ENCODE measurements around the gene XYLT2.

GRCh38 chr17:50326831-50327364, 19.0 kb upstream of the XYLT2 start:
- TF ChIP-seq CTCF (IDR thresholded peaks at IDR 0.05; ENCODE audit: insufficient read depth, low read length) = no peak
- TF ChIP-seq SPI1 (IDR thresholded peaks at IDR 0.05; ENCODE audit: borderline replicate concordance, low read depth) = no peak
- TF ChIP-seq POLR2AphosphoS5 (IDR thresholded peaks at IDR 0.05; ENCODE audit: low read depth) = no peak

All from HL-60 (cell line).